Esophagus muscularis mucosa (tissue), 4 donors: ENCODE data around the gene KCNS1. TPM values are rescaled to one million over a fixed set of nuclear protein-coding genes. Genes with fewer than 3 reads are reported as not detected.

Source experiments
- DNase-seq: peaks from one replicate; pipeline ENCODE4 v3.0.0-alpha.2; 2017; ENCODE audit errors: extremely low spot score
- H3K27ac ChIP-seq, 4 donors: fragments of 200-600 bp; sonication (generic); replicated peaks in 1 of 4; 1 replicate in 3 of 4; 2 replicates in 1 of 4; pipeline ENCODE4 v1.5.1; 2016 to 2019; ENCODE audit warnings: mild to moderate bottlenecking in 1 of 4
- H3K27me3 ChIP-seq, 4 donors: fragments of 200-600 bp; sonication (generic); one replicate each; pipeline versions ENCODE4 v1.5.1 to v1.6.0; 2016 to 2019
- H3K36me3 ChIP-seq, 4 donors: fragments of 200-600 bp; sonication (generic); one replicate each; pipeline ENCODE4 v1.5.1; 2016 to 2019
- H3K4me1 ChIP-seq, 4 donors: fragments of 200-600 bp; sonication (generic); one replicate each; pipeline ENCODE4 v1.5.1; 2016 to 2019
- H3K4me3 ChIP-seq, 4 donors: fragments of 200-600 bp; sonication (generic); 1 replicate in 2 of 4; 2 replicates in 2 of 4; pipeline ENCODE4 v1.5.1; 2016 to 2019; ENCODE audit warnings: mild to moderate bottlenecking in 4 of 4, moderate library complexity in 1 of 4
- H3K9me3 ChIP-seq, 4 donors: fragments of 200-600 bp; sonication (generic); 1 replicate in 3 of 4; 2 replicates in 1 of 4; pipeline ENCODE4 v1.5.1; 2016 to 2019
- EP300 ChIP-seq: sonication (generic); formaldehyde crosslinking; IDR thresholded peaks from one replicate; pipeline ENCODE4 v1.6.1; 2017; ENCODE audit warnings: antibody characterized with exemption
- POLR2A ChIP-seq: fragments of 450-650 bp; IDR thresholded peaks from one replicate; pipeline ENCODE4 v1.6.1; 2017; ENCODE audit warnings: antibody characterized with exemption, moderate library complexity, mild to moderate bottlenecking, low read depth
- POLR2AphosphoS5 ChIP-seq, 2 donors: sonication (generic); formaldehyde crosslinking; IDR thresholded peaks; one replicate each; pipeline ENCODE4 v1.6.1; 2017; ENCODE audit warnings: antibody characterized with exemption in 2 of 2
- WGBS: methylation state at CpG from one replicate; pipeline ENCODE4 v1.1.5; 2018; 5-methylcytosine and 5-hydroxymethylcytosine counted together
- intact Hi-C: fragments of 100-400 bp; cut with DNase I; formaldehyde crosslinking; loops from one replicate; pipeline ENCODE4 v1.15.1; 2023
- total RNA-seq, 4 donors: library from RNA; depleted of rRNA; stranded (reverse); fragments of >200 nt; gene quantifications; one replicate each; pipeline versions ENCODE4 v1.1.0 to v1.2.1, GENCODE V29; 2016
- TF ChIP-seq, protein P1 (sequence below), 3 experiments: fragments of 200-600 bp in 2 of 3; fragments of 450-650 bp in 1 of 3; sonication (generic) in 2 of 3; IDR thresholded peaks; one replicate each; pipeline ENCODE4 v1.5.1; 2017 to 2019; ENCODE audit warnings: antibody characterized with exemption in 3 of 3, mild to moderate bottlenecking in 2 of 3, moderate library complexity in 1 of 3

Gene KCNS1
- total RNA-seq, 4 donors from 2014 or later = 0.17 TPM; not detected in 3

DNA sequence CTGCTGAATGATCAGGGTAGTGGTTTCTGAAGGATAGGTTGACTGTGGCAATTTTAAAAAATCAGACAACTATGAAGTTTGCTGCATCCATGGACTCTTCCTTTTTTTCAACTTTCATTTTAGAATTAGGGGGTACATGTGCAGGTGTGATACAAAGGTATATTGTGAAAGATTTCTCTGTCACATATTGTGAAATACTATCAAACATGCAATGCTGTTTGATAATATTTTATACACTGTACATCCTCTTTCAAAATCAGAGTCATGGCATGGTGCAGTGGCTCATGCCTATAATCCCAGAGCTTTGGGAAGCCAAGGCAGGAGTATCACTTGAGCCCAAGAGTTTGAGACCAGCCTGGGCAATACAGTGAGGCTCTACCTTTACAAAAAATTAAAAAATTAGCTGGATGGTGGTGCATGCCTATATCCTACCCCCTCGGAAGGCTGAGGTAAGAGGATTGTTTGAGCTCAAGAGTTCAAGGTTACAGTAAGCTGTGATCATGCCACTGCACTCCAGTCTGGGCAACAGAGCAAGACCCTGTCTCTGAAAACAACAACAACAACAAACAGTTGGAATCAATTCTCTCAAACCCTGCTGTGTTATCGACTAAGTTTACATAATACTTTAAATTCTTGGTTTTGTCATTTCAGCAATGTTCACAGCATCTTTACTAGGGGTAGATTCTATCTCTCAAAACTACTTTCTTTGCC lies 18.8 kb upstream of the KCNS1 start:
- Histone ChIP-seq H3K27ac (no peak overlapping the region), H3K4me1 (no peaks in the 10 kb centered on the region), H3K9me3 (peaks cover 0 to 3% (median 0%) of the 10 kb centered on the region in 4 donors), H3K27me3 (peaks cover 0 to 50% (median 0%) of the 10 kb centered on the region in 4 donors), H3K36me3 (no peaks in the 10 kb centered on the region), H3K4me3 (no peak overlapping the region)
- TF ChIP-seq EP300 = no peak
- no peak for TF ChIP-seq POLR2A
- TF ChIP-seq POLR2AphosphoS5 (IDR thresholded peaks at IDR 0.05) = no peak
- TF ChIP-seq, protein P1, sequence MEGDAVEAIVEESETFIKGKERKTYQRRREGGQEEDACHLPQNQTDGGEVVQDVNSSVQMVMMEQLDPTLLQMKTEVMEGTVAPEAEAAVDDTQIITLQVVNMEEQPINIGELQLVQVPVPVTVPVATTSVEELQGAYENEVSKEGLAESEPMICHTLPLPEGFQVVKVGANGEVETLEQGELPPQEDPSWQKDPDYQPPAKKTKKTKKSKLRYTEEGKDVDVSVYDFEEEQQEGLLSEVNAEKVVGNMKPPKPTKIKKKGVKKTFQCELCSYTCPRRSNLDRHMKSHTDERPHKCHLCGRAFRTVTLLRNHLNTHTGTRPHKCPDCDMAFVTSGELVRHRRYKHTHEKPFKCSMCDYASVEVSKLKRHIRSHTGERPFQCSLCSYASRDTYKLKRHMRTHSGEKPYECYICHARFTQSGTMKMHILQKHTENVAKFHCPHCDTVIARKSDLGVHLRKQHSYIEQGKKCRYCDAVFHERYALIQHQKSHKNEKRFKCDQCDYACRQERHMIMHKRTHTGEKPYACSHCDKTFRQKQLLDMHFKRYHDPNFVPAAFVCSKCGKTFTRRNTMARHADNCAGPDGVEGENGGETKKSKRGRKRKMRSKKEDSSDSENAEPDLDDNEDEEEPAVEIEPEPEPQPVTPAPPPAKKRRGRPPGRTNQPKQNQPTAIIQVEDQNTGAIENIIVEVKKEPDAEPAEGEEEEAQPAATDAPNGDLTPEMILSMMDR (IDR thresholded peaks at IDR 0.05) = no peak
- peak; percentile 34 for DNase-seq
- intact Hi-C loops = no loop called here
- WGBS = 79% methylated on average over 2 of the region's 2 CpGs

DNA sequence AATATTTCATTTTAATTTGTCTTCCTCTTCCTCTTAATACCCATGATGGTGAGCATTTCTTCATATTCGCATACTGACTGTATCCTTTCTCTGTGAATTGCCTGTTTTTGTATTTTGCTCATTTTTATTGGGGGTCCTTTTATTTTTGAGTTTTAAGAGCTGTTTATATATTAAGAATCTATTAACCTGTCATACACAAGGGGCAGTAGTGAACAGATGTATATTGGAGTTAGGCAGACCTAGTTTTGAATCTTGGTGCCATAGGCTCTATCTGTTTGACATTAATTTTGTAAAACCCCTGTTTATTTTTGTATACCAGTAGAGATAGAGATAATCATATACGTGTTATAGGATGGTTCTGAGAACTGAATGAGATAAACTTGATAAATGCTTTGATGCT lies 17.1 kb upstream of the KCNS1 start:
- WGBS = 89% methylated on average over 2 of the region's 2 CpGs
- TF ChIP-seq POLR2A (no peak), POLR2AphosphoS5 (IDR thresholded peaks at IDR 0.05) (no peak), EP300 (no peak)
- TF ChIP-seq, protein P1 (IDR thresholded peaks at IDR 0.05) = no peak
- H3K4me3 ChIP-seq = no peak overlapping the region
- H3K36me3 ChIP-seq = no peaks in the 10 kb centered on the region
- H3K27me3 ChIP-seq = peaks cover 0 to 45% (median 0%) of the 10 kb centered on the region in 4 donors
- H3K4me1 ChIP-seq = no peaks in the 10 kb centered on the region
- H3K27ac ChIP-seq = no peak overlapping the region
- intact Hi-C loops = no loop called here
- DNase-seq = no peak
- H3K9me3 ChIP-seq = peaks cover 0 to 3% (median 0%) of the 10 kb centered on the region in 4 donors

DNA sequence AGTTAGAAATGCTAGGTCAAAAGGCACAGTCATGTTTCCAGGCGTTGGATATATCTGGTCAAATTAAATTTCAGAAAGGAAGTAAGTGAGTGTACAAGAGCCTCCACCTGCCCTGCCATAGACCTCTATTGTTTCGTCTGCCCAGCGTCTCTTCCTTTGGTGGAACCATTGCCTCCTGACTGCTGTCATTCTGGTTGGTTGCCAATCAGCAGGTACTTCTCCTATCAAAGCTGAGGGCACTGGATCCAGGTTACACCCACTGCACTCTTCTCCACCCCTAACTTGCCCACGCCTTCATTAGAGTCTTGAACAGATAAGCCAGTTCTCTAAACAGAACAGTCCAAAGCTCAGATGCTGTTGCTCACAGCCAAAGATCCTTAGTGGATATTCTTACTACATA lies 16.7 kb upstream of the KCNS1 start:
- H3K4me1 ChIP-seq = no peaks in the 10 kb centered on the region
- intact Hi-C loops = no loop called here
- peak; percentile 37 for DNase-seq
- TF ChIP-seq EP300 = no peak
- TF ChIP-seq, protein P1 (IDR thresholded peaks at IDR 0.05) = no peak
- TF ChIP-seq POLR2AphosphoS5 (IDR thresholded peaks at IDR 0.05) = no peak
- TF ChIP-seq POLR2A = no peak
- H3K36me3 ChIP-seq = no peaks in the 10 kb centered on the region
- H3K4me3 ChIP-seq = no peak overlapping the region
- peaks cover 0 to 45% (median 0%) of the 10 kb centered on the region in 4 donors for H3K27me3 ChIP-seq
- WGBS = 69% methylated on average over 4 of the region's 4 CpGs
- H3K9me3 ChIP-seq = peaks cover 0 to 3% (median 0%) of the 10 kb centered on the region in 4 donors
- no peak overlapping the region for H3K27ac ChIP-seq

- DNase-seq = peak; percentile 62
- Histone ChIP-seq H3K36me3 (no peaks in the 10 kb centered on the region), H3K9me3 (peaks cover 0 to 2% (median 0%) of the 10 kb centered on the region in 4 donors), H3K27me3 (peaks cover 0 to 54% (median 0%) of the 10 kb centered on the region in 4 donors), H3K27ac (no peak overlapping the region), H3K4me3 (no peak overlapping the region), H3K4me1 (no peaks in the 10 kb centered on the region)
- intact Hi-C loops = no loop called here
- TF ChIP-seq EP300 (no peak), POLR2AphosphoS5 (IDR thresholded peaks at IDR 0.05) (no peak), POLR2A (no peak)
- TF ChIP-seq, protein P1 (IDR thresholded peaks at IDR 0.05) = no peak
- 83% methylated on average over 4 of the region's 4 CpGs for WGBS
Measured at GRCh38 chr20:45115829-45116228, 14.9 kb upstream of the KCNS1 start.
